ENCODE measurements around the gene IMPA2. TPM values are rescaled to one million over a fixed set of nuclear protein-coding genes. Genes with fewer than 3 reads are reported as not detected.

Gene IMPA2
- total and polyA plus RNA-seq, 2 of the 13 experiments (the other 11 are each of a cell fraction or from before 2014, with no cell fraction given) = 37.8 to 71.8 TPM

DNA sequence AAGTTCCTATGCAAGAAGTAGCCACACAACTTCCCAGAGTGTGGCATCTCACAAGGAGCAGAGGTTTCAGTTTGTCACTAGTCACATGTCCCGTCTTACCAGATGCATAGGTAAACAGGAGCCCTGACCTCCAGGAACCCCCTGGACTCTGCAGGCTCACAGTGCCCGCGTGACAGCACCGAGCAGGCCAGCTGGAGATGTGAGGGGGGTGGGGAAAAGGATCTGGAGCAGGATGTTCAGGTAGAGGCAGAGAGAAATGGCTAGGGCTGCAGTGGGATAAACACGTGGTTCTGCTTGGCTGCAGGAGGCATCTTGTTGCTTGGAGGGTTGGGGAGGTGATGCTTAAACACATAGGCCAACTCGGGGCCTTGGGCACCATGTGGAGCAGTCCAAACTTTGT, 54.2 kb downstream of the IMPA2 start (continued):
- TF ChIP-seq, protein P1, sequence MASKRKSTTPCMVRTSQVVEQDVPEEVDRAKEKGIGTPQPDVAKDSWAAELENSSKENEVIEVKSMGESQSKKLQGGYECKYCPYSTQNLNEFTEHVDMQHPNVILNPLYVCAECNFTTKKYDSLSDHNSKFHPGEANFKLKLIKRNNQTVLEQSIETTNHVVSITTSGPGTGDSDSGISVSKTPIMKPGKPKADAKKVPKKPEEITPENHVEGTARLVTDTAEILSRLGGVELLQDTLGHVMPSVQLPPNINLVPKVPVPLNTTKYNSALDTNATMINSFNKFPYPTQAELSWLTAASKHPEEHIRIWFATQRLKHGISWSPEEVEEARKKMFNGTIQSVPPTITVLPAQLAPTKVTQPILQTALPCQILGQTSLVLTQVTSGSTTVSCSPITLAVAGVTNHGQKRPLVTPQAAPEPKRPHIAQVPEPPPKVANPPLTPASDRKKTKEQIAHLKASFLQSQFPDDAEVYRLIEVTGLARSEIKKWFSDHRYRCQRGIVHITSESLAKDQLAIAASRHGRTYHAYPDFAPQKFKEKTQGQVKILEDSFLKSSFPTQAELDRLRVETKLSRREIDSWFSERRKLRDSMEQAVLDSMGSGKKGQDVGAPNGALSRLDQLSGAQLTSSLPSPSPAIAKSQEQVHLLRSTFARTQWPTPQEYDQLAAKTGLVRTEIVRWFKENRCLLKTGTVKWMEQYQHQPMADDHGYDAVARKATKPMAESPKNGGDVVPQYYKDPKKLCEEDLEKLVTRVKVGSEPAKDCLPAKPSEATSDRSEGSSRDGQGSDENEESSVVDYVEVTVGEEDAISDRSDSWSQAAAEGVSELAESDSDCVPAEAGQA (IDR thresholded peaks at IDR 0.05; ENCODE audit: low read depth) = no peak
- TF ChIP-seq, protein P1 (CRISPR knock-in tag; IDR thresholded peaks at IDR 0.05; ENCODE audit: borderline replicate concordance) = no peak
- TF ChIP-seq PRPF4 (IDR thresholded peaks at IDR 0.05; ENCODE audit: low read depth, low read length, poor library complexity, severe bottlenecking) = no peak
- no peak for TF ChIP-seq NR2F1 (CRISPR knock-in tag; IDR thresholded peaks at IDR 0.05)
- no peak for TF ChIP-seq RARA (CRISPR knock-in tag; IDR thresholded peaks at IDR 0.05)
- TF ChIP-seq, protein P2, sequence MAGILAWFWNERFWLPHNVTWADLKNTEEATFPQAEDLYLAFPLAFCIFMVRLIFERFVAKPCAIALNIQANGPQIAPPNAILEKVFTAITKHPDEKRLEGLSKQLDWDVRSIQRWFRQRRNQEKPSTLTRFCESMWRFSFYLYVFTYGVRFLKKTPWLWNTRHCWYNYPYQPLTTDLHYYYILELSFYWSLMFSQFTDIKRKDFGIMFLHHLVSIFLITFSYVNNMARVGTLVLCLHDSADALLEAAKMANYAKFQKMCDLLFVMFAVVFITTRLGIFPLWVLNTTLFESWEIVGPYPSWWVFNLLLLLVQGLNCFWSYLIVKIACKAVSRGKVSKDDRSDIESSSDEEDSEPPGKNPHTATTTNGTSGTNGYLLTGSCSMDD (CRISPR knock-in tag; IDR thresholded peaks at IDR 0.05) = no peak
- no peak for TF ChIP-seq SOX6 (IDR thresholded peaks at IDR 0.05)
- no peak for TF ChIP-seq SOX6 (CRISPR knock-in tag; IDR thresholded peaks at IDR 0.05)
- no peak for TF ChIP-seq KLF12 (CRISPR knock-in tag; IDR thresholded peaks at IDR 0.05; ENCODE audit: borderline replicate concordance)
- TF ChIP-seq RXRA (CRISPR knock-in tag; IDR thresholded peaks at IDR 0.05) = no peak
- TF ChIP-seq ATRX (CRISPR knock-in tag; IDR thresholded peaks at IDR 0.05; ENCODE audit: borderline replicate concordance) = no peak
- no peak for TF ChIP-seq ZNF839 (CRISPR knock-in tag; IDR thresholded peaks at IDR 0.05; ENCODE audit: borderline replicate concordance)
- no peak for TF ChIP-seq ZBTB33 (CRISPR knock-in tag; IDR thresholded peaks at IDR 0.05)

All from HepG2 (cell line).